HG03354 (cell line): ENCODE data around the gene FXYD7.
"Not testable (repeated sequence)": the region's sequence is repeated elsewhere in the genome, so short reads cannot be mapped to it uniquely, and the experiment has no call there.

Source experiments
- ATAC-seq: cut with Tn5 transposase; IDR thresholded peaks from one replicate; pipeline ENCODE4 v1.9.1; 2021; ENCODE audit warnings: mild to moderate bottlenecking; ENCODE audit not compliant: unreplicated experiment, poor library complexity, severe bottlenecking

Gene FXYD7

GRCh38 chr19:35141837-35142605 lies 1.0 kb upstream of the FXYD7 start:
- peak; percentile 18 for ATAC-seq

- no peak for ATAC-seq
Measured at GRCh38 chr19:35142606-35143230, 337 bp upstream of the FXYD7 start.

- ATAC-seq = no peak
Measured at GRCh38 chr19:35143818-35144217, 763 bp downstream of the FXYD7 start.

GRCh38 chr19:35144259-35144599 lies 1.2 kb downstream of the FXYD7 start:
- ATAC-seq = no peak

- no peak for ATAC-seq
Measured at GRCh38 chr19:35144600-35145436, 1.8 kb downstream of the FXYD7 start.

- ATAC-seq = no peak
Measured at GRCh38 chr19:35146746-35147459, 3.8 kb downstream of the FXYD7 start.

GRCh38 chr19:35149463-35149862 lies 6.4 kb downstream of the FXYD7 start:
- no peak for ATAC-seq

- no peak for ATAC-seq
Measured at GRCh38 chr19:35150445-35150844, 7.4 kb downstream of the FXYD7 start.

- ATAC-seq = no peak
Measured at GRCh38 chr19:35151273-35152065, 8.4 kb downstream of the FXYD7 start.

- ATAC-seq = not testable (repeated sequence)
Measured at GRCh38 chr19:35153129-35153522, 10.1 kb downstream of the FXYD7 start.

GRCh38 chr19:35153701-35154524 lies 10.9 kb downstream of the FXYD7 start:
- ATAC-seq = peak; percentile 56

GRCh38 chr19:35154525-35155406 lies 11.7 kb downstream of the FXYD7 start, which contains the start of gene FXYD5:
TSS of gene FXYD5 (plus strand) at chr19:35154735. CDS start at chr19:35155551, 816 bp downstream.
- peak; percentile 63 for ATAC-seq

GRCh38 chr19:35155441-35155840 lies 12.4 kb downstream of the FXYD7 start:
- peak; percentile 17 for ATAC-seq

GRCh38 chr19:35155981-35156672 lies 13.1 kb downstream of the FXYD7 start:
- ATAC-seq = no peak

GRCh38 chr19:35156673-35157014 lies 13.6 kb downstream of the FXYD7 start:
- no peak for ATAC-seq

- ATAC-seq = no peak
Measured at GRCh38 chr19:35157431-35157830, 14.4 kb downstream of the FXYD7 start.

GRCh38 chr19:35159606-35160005 lies 16.6 kb downstream of the FXYD7 start:
- ATAC-seq = no peak
